SK-N-SH treated with all-trans-retinoic acid at 6 μM for 48 hours (cell line): ENCODE measurements around the gene FAM181A.

Experiments used
- ATAC-seq: fragments of 200-7000 bp; cut with Tn5 transposase; 3 replicates; pipeline ENCODE4 v1.9.1; 2020; ENCODE audit warnings: mild to moderate bottlenecking, moderate library complexity
- ARNTL ChIP-seq: fragments of 450-650 bp; formaldehyde crosslinking; IDR thresholded peaks from 2 replicates; pipeline ENCODE4 v1.5.0; 2020; ENCODE audit warnings: low read depth, mild to moderate bottlenecking, moderate library complexity, borderline replicate concordance
- BACH2 ChIP-seq: fragments of 250-450 bp; sonication (Bioruptor Pico); IDR thresholded peaks from 2 replicates; pipeline ENCODE4 v1.9.0; 2021; ENCODE audit warnings: mild to moderate bottlenecking, borderline replicate concordance
- CREB5 ChIP-seq: fragments of 250-450 bp; sonication (Bioruptor Pico); IDR thresholded peaks from 2 replicates; pipeline ENCODE4 v1.5.1; 2020; ENCODE audit warnings: low read depth, mild to moderate bottlenecking, moderate library complexity
- CSDC2 ChIP-seq: fragments of 250-450 bp; sonication (Bioruptor Pico); IDR thresholded peaks from 2 replicates; pipeline ENCODE4 v1.5.0; 2020; ENCODE audit warnings: mild to moderate bottlenecking, moderate library complexity
- CSRNP3 ChIP-seq: fragments of 250-450 bp; sonication (Bioruptor Pico); IDR thresholded peaks from 2 replicates; pipeline ENCODE4 v1.5.1; 2021; ENCODE audit warnings: mild to moderate bottlenecking, moderate library complexity
- ESRRG ChIP-seq: fragments of 250-450 bp; sonication (Bioruptor Pico); IDR thresholded peaks from 2 replicates; pipeline ENCODE4 v1.6.1; 2021; ENCODE audit warnings: mild to moderate bottlenecking
- GLIS3 ChIP-seq: fragments of 250-450 bp; sonication (Bioruptor Pico); IDR thresholded peaks from 2 replicates; pipeline ENCODE4 v1.5.0; 2020; ENCODE audit warnings: mild to moderate bottlenecking, moderate library complexity
- ISL1 ChIP-seq: fragments of 250-450 bp; sonication (Bioruptor Pico); IDR thresholded peaks from 2 replicates; pipeline ENCODE4 v2.1.2; 2022; ENCODE audit warnings: mild to moderate bottlenecking, moderate library complexity
- OSR1 ChIP-seq: fragments of 250-450 bp; sonication (Bioruptor Pico); IDR thresholded peaks from 2 replicates; pipeline ENCODE4 v1.8.0; 2022; ENCODE audit warnings: moderate library complexity, mild to moderate bottlenecking, inconsistent platforms
- PATZ1 ChIP-seq: fragments of 250-450 bp; sonication (Bioruptor Pico); IDR thresholded peaks from 2 replicates; pipeline ENCODE4 v1.8.0; 2020; ENCODE audit warnings: mild to moderate bottlenecking, moderate library complexity, borderline replicate concordance
- POU6F1 ChIP-seq: fragments of 250-450 bp; sonication (Bioruptor Pico); IDR thresholded peaks from 2 replicates; pipeline ENCODE4 v1.8.0; 2021; ENCODE audit warnings: low read depth, mild to moderate bottlenecking, moderate library complexity, borderline replicate concordance
- PPARA ChIP-seq: fragments of 250-450 bp; sonication (Bioruptor Pico); IDR thresholded peaks from 2 replicates; pipeline ENCODE4 v1.5.0; 2020; ENCODE audit warnings: mild to moderate bottlenecking, borderline replicate concordance
- RARB ChIP-seq: fragments of 250-450 bp; sonication (Bioruptor Pico); IDR thresholded peaks from 2 replicates; pipeline ENCODE4 v1.8.0; 2021; ENCODE audit warnings: mild to moderate bottlenecking, moderate library complexity
- SNAI2 ChIP-seq: fragments of 250-450 bp; sonication (Bioruptor Pico); IDR thresholded peaks from 2 replicates; pipeline ENCODE4 v1.5.0; 2020; ENCODE audit warnings: mild to moderate bottlenecking, moderate library complexity
- TCF4 ChIP-seq: fragments of 250-450 bp; sonication (Bioruptor Pico); IDR thresholded peaks from 2 replicates; pipeline ENCODE4 v1.8.0; 2021; ENCODE audit warnings: mild to moderate bottlenecking, moderate library complexity, borderline replicate concordance
- ZC3H10 ChIP-seq: fragments of 250-450 bp; sonication (Bioruptor Pico); IDR thresholded peaks from 2 replicates; pipeline ENCODE4 v1.5.1; 2021; ENCODE audit warnings: mild to moderate bottlenecking, moderate library complexity
- ZFP30 ChIP-seq: fragments of 450-650 bp; formaldehyde crosslinking; IDR thresholded peaks from 2 replicates; pipeline ENCODE4 v1.5.0; 2022; ENCODE audit warnings: mild to moderate bottlenecking, moderate library complexity
- ZNF565 ChIP-seq: fragments of 450-650 bp; formaldehyde crosslinking; conservative IDR thresholded peaks from 2 replicates; pipeline ENCODE4 v1.5.0; 2020; ENCODE audit warnings: low read depth, mild to moderate bottlenecking, moderate library complexity
- ZNF8 ChIP-seq: fragments of 450-650 bp; formaldehyde crosslinking; IDR thresholded peaks from 2 replicates; pipeline ENCODE4 v1.5.0; 2020; ENCODE audit warnings: mild to moderate bottlenecking, moderate library complexity
- TF ChIP-seq, protein P1 (sequence below): fragments of 250-450 bp; sonication (Bioruptor Pico); IDR thresholded peaks from 2 replicates; pipeline ENCODE4 v1.5.0; 2020; ENCODE audit warnings: mild to moderate bottlenecking, moderate library complexity

Gene FAM181A

GRCh38 chr14:93898731-93899130 is 28.4 kb upstream of the FAM181A start (continued):
- TF ChIP-seq, protein P1, sequence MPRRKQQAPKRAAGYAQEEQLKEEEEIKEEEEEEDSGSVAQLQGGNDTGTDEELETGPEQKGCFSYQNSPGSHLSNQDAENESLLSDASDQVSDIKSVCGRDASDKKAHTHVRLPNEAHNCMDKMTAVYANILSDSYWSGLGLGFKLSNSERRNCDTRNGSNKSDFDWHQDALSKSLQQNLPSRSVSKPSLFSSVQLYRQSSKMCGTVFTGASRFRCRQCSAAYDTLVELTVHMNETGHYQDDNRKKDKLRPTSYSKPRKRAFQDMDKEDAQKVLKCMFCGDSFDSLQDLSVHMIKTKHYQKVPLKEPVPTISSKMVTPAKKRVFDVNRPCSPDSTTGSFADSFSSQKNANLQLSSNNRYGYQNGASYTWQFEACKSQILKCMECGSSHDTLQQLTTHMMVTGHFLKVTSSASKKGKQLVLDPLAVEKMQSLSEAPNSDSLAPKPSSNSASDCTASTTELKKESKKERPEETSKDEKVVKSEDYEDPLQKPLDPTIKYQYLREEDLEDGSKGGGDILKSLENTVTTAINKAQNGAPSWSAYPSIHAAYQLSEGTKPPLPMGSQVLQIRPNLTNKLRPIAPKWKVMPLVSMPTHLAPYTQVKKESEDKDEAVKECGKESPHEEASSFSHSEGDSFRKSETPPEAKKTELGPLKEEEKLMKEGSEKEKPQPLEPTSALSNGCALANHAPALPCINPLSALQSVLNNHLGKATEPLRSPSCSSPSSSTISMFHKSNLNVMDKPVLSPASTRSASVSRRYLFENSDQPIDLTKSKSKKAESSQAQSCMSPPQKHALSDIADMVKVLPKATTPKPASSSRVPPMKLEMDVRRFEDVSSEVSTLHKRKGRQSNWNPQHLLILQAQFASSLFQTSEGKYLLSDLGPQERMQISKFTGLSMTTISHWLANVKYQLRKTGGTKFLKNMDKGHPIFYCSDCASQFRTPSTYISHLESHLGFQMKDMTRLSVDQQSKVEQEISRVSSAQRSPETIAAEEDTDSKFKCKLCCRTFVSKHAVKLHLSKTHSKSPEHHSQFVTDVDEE (CRISPR knock-in tag), result no peak
- TF ChIP-seq PPARA (CRISPR knock-in tag) (no peak), CREB5 (CRISPR knock-in tag) (no peak)

DNA sequence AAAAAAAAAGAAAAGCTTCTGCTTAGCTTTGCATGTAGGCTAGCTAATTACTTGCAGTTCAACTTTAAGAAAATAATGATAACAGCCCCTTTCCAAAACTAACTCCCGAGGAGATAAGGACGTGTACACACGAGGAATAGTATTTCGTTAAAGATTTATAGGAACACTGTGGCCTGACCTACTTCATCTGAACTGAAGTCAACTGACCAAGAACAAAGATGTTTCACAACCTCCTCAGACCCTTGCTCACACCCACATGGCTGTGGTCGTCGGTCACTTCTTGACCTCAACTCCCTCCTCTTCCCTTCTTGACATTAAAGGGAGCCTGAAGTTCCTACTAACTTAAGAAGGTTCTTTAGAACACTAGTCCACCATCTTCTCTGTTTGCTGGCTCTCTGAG is 25.3 kb upstream of the FAM181A start:
- no peak for TF ChIP-seq ZFP30 (CRISPR knock-in tag)
- TF ChIP-seq PATZ1 (CRISPR knock-in tag), result no peak
- TF ChIP-seq CREB5 (CRISPR knock-in tag), result no peak
- TF ChIP-seq ARNTL, result no peak
- TF ChIP-seq OSR1 (CRISPR knock-in tag), result no peak
- TF ChIP-seq ZNF565 (CRISPR knock-in tag), result no peak
- no peak for TF ChIP-seq ZC3H10 (CRISPR knock-in tag)
- TF ChIP-seq TCF4 (CRISPR knock-in tag), result no peak
- no peak for TF ChIP-seq GLIS3 (CRISPR knock-in tag)
- no peak for TF ChIP-seq RARB (CRISPR knock-in tag)
- no peak for TF ChIP-seq BACH2
- no peak for TF ChIP-seq SNAI2 (CRISPR knock-in tag)
- TF ChIP-seq ESRRG (CRISPR knock-in tag), result no peak
- TF ChIP-seq CSRNP3 (CRISPR knock-in tag), result no peak
- TF ChIP-seq, protein P1 (CRISPR knock-in tag), result no peak
- no peak for TF ChIP-seq POU6F1 (CRISPR knock-in tag)
- TF ChIP-seq ISL1, result no peak
- TF ChIP-seq ZNF8 (CRISPR knock-in tag), result no peak
- no peak for TF ChIP-seq CSDC2 (CRISPR knock-in tag)
- no peak for ATAC-seq
